Stomach (tissue), 9 donors: ENCODE data around the gene MSI1. TPM values are rescaled to one million over a fixed set of nuclear protein-coding genes. Genes with fewer than 3 reads are reported as not detected.

ENCODE experiments used
- DNase-seq, 2 donors: peaks; one replicate each; pipeline versions ENCODE4 v3.0.0 to v3.0.0-alpha.2; 2013 to 2019
- H3K27ac ChIP-seq, 5 donors: fragments of 200-600 bp in 4 of 5; sonication (generic) in 4 of 5; one replicate each; pipeline ENCODE4 v1.5.1; 2013 to 2019; ENCODE audit warnings: mild to moderate bottlenecking in 1 of 5, moderate library complexity in 1 of 5
- H3K27me3 ChIP-seq, 3 donors: fragments of 200-600 bp; sonication (generic); one replicate each; pipeline ENCODE4 v1.5.1; 2017 to 2019; ENCODE audit warnings: mixed run types in 1 of 3
- H3K36me3 ChIP-seq, 4 donors: fragments of 200-600 bp; sonication (generic); 1 replicate in 3 of 4; 2 replicates in 1 of 4; pipeline ENCODE4 v1.5.1; 2016 to 2019
- H3K4me1 ChIP-seq, 4 donors: fragments of 200-600 bp; sonication (generic); one replicate each; pipeline ENCODE4 v1.5.1; 2016 to 2019
- H3K4me3 ChIP-seq, 4 donors: fragments of 200-600 bp; sonication (generic) in 3 of 4; one replicate each; pipeline ENCODE4 v1.5.1; 2016 to 2019; ENCODE audit warnings: mild to moderate bottlenecking in 1 of 4
- H3K9me3 ChIP-seq, 4 donors: fragments of 200-600 bp; sonication (generic); one replicate each; pipeline ENCODE4 v1.5.1; 2016 to 2019
- EP300 ChIP-seq: sonication (generic); formaldehyde crosslinking; IDR thresholded peaks from one replicate; pipeline ENCODE4 v1.6.1; 2017; ENCODE audit warnings: antibody characterized with exemption
- POLR2A ChIP-seq, 4 donors: fragments of 450-650 bp; IDR thresholded peaks; one replicate each; pipeline ENCODE4 v1.6.1; 2016; ENCODE audit warnings: antibody characterized with exemption in 4 of 4, control low read depth in 2 of 4, mild to moderate bottlenecking in 1 of 4, moderate library complexity in 1 of 4
- POLR2AphosphoS5 ChIP-seq, 3 donors: sonication (generic); formaldehyde crosslinking; IDR thresholded peaks; one replicate each; pipeline ENCODE4 v1.6.1; 2016; ENCODE audit warnings: antibody characterized with exemption in 3 of 3
- WGBS, 5 donors: extraction: QIAGEN DNeasy Blood & Tissue Kit in 3 of 5; methylation state at CpG; one replicate each; pipeline versions ENCODE4 v1.1.5 to v1.1.7; 2013 to 2018; 5-methylcytosine and 5-hydroxymethylcytosine counted together
- intact Hi-C: fragments of 100-400 bp; cut with DNase I; formaldehyde crosslinking; loops from one replicate; pipeline ENCODE4 v1.15.1; 2023; ENCODE audit warnings: low total_unique reads
- polyA plus RNA-seq, 3 donors: library from polyadenylated mRNA; stranded (reverse); fragments of 200-250 nt; gene quantifications; one replicate each; pipeline ENCODE4 v1.2.3, GENCODE V29; 2013
- total RNA-seq, 5 donors: library from RNA; depleted of rRNA; stranded (reverse); fragments of >200 nt; gene quantifications; one replicate each; pipeline versions ENCODE4 v1.1.0 to v1.2.3, GENCODE V29; 2014 to 2016
- TF ChIP-seq, protein P1 (sequence below), 7 experiments: fragments of 450-650 bp in 4 of 7; fragments of 200-600 bp in 3 of 7; sonication (generic) in 3 of 7; IDR thresholded peaks; one replicate each; pipeline ENCODE4 v1.5.1; 2016 to 2019; ENCODE audit warnings: antibody characterized with exemption in 7 of 7, control low read depth in 2 of 7, mild to moderate bottlenecking in 1 of 7
- donor health status: healthy with polysubstance abuse.
- donor health status: Bipolar disorder and iron deficiency.
- donor health status: healthy.

Gene MSI1
- total and polyA plus RNA-seq, 8 donors, result 0.58 to 7.1 (median 1.6) TPM; not detected in 2

DNA sequence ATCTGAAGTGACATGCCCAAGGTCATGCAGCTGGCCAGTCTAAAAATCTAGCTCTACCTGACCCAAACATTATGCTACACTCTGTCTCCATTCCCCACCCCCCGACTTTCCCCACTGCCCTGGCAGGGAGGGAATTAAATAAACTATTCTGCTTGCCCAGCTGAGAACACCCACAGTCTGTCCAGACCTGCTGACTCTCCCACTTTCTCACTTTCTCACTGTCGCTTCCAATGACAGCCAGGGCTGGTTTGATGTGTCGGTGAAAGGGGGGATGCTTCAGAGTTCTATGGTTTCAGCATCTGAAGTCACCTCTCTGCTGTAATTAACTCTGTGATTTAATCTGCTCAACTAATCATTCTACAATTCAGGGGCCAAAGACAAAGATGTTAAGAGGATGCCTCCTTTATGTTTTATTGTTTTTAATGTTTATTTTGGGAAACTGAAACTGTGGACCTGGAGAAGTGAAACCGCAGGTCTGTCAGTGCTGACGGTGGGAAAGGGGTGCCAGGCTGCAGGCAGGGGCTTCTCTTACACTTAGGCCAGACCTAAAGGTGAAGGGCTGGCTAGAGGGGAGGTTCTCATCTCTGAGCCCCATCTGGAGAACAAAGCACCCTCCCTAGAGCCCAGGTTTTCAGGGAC lies 8.1 kb upstream of the MSI1 start:
- intact Hi-C loops, result no loop called here
- no peak for TF ChIP-seq POLR2AphosphoS5 (IDR thresholded peaks at IDR 0.05)
- TF ChIP-seq, protein P1, sequence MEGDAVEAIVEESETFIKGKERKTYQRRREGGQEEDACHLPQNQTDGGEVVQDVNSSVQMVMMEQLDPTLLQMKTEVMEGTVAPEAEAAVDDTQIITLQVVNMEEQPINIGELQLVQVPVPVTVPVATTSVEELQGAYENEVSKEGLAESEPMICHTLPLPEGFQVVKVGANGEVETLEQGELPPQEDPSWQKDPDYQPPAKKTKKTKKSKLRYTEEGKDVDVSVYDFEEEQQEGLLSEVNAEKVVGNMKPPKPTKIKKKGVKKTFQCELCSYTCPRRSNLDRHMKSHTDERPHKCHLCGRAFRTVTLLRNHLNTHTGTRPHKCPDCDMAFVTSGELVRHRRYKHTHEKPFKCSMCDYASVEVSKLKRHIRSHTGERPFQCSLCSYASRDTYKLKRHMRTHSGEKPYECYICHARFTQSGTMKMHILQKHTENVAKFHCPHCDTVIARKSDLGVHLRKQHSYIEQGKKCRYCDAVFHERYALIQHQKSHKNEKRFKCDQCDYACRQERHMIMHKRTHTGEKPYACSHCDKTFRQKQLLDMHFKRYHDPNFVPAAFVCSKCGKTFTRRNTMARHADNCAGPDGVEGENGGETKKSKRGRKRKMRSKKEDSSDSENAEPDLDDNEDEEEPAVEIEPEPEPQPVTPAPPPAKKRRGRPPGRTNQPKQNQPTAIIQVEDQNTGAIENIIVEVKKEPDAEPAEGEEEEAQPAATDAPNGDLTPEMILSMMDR (IDR thresholded peaks at IDR 0.05), result no peak
- no peak for TF ChIP-seq POLR2A (IDR thresholded peaks at IDR 0.05)
- no peak for TF ChIP-seq EP300
- peaks cover 0 to 6% (median 0%) of the 10 kb centered on the region in 4 donors for H3K4me1 ChIP-seq
- H3K27ac ChIP-seq, result no peak overlapping the region
- H3K36me3 ChIP-seq, result no peaks in the 10 kb centered on the region
- 40 to 49% (median 44%) methylated on average over 5 of the region's 5 CpGs for WGBS, 5 donors
- peaks cover 0 to 65% (median 0%) of the 10 kb centered on the region in 3 donors for H3K27me3 ChIP-seq
- no peaks in the 10 kb centered on the region for H3K9me3 ChIP-seq
- no peak overlapping the region for H3K4me3 ChIP-seq
- DNase-seq, result no peak

DNA sequence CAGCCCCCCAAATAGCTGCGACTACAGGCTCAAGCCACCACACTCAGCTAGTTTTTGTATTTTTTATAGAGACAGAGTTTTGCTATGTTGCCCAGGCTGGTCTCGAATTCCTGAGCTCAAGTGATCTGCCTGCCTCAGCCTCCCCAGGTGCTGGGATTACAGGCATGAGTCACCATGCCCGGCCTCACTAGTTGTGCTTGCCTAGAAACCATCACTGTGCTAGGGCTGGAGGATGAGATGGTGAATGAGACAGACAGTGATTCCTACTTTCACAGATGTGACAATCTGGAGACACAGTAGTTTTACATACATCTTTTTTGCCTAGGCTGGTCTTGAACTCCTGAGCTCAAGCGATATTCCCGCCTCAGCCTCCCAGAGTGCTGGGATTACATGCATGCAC lies 7.5 kb upstream of the MSI1 start:
- H3K27me3 ChIP-seq, result peaks cover 0 to 64% (median 0%) of the 10 kb centered on the region in 3 donors
- no peaks in the 10 kb centered on the region for H3K9me3 ChIP-seq
- H3K4me1 ChIP-seq, result no peaks in the 10 kb centered on the region
- DNase-seq, result no peak
- H3K27ac ChIP-seq, result no peak overlapping the region
- TF ChIP-seq, protein P1 (IDR thresholded peaks at IDR 0.05), result no peak
- TF ChIP-seq POLR2AphosphoS5 (IDR thresholded peaks at IDR 0.05) (no peak), POLR2A (IDR thresholded peaks at IDR 0.05) (no peak), EP300 (no peak)
- WGBS, 5 donors, result 77 to 84% (median 83%) methylated on average over 5 of the region's 5 CpGs
- no peak overlapping the region for H3K4me3 ChIP-seq
- intact Hi-C loops, result no loop called here
- H3K36me3 ChIP-seq, result no peaks in the 10 kb centered on the region

DNA sequence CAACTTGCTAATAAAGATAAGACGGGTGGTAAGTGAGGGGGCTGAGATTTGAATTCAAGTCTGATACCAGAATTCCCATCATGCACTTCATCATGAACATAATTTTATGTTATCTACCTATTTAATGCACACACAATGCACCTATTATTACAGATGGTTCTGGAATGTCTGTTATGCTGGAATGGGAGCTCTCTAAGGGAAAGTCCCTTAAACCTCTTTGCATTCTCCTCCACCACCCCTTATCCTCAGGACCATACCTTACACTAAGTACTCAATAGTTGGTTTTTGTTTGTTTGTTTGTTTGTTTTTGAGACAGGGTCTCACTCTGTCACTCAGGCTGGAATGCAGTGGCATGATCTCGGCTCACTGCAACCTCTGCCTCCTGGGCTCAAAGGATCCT lies 7.0 kb upstream of the MSI1 start:
- Histone ChIP-seq H3K36me3 (no peaks in the 10 kb centered on the region), H3K9me3 (no peaks in the 10 kb centered on the region), H3K27me3 (peaks cover 0 to 64% (median 0%) of the 10 kb centered on the region in 3 donors), H3K4me1 (no peaks in the 10 kb centered on the region), H3K4me3 (no peak overlapping the region), H3K27ac (no peak overlapping the region)
- no peak for TF ChIP-seq POLR2A (IDR thresholded peaks at IDR 0.05)
- TF ChIP-seq, protein P1 (IDR thresholded peaks at IDR 0.05), result no peak
- TF ChIP-seq POLR2AphosphoS5 (IDR thresholded peaks at IDR 0.05), result no peak
- no peak for TF ChIP-seq EP300
- DNase-seq, result no peak
- intact Hi-C loops, result no loop called here
- WGBS, 5 donors, result 39 to 59% (median 42%) methylated on average over 2 of the region's 2 CpGs

DNA sequence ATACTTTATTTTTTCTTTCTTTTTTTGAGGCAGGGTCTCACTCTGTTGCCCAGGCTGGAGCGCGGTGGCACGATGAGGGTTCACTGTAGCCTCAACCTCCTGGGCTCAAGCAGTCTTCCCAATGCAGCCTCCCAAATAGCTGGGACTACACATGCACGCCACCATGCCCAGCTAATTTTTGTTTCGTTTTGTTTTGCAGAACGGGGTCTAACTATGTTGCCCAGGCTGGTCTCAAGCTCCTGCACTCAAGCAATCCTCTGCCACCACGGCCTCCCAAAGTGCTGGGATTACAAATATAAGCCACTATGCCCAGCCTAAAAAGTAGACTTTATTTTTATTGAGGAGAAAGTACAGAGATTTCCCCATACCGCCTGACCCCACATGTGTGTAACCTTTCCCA lies 4.7 kb upstream of the MSI1 start:
- 91 to 97% (median 94%) methylated on average over 8 of the region's 8 CpGs for WGBS, 5 donors
- H3K4me3 ChIP-seq, result no peak overlapping the region
- H3K4me1 ChIP-seq, result peaks cover 8 to 11% (median 9%) of the 10 kb centered on the region in 4 donors
- no peaks in the 10 kb centered on the region for H3K36me3 ChIP-seq
- no peak overlapping the region for H3K27ac ChIP-seq
- H3K27me3 ChIP-seq, result peaks cover 7 to 81% (median 17%) of the 10 kb centered on the region in 3 donors
- intact Hi-C loops, result no loop called here
- no peak for DNase-seq
- no peaks in the 10 kb centered on the region for H3K9me3 ChIP-seq
- no peak for TF ChIP-seq POLR2A (IDR thresholded peaks at IDR 0.05)
- no peak for TF ChIP-seq EP300
- TF ChIP-seq, protein P1 (IDR thresholded peaks at IDR 0.05), result no peak
- no peak for TF ChIP-seq POLR2AphosphoS5 (IDR thresholded peaks at IDR 0.05)
